GM12891 (cell line): ENCODE measurements around the gene TCEANC2.

ENCODE experiments used
- POLR2A ChIP-seq: IDR thresholded peaks from 2 replicates; pipeline ENCODE4 v1.6.1; 2011; ENCODE audit warnings: low read depth, low read length, control low read depth
- POLR2AphosphoS5 ChIP-seq: IDR thresholded peaks from 2 replicates; pipeline ENCODE4 v1.6.1; 2011; ENCODE audit warnings: low read depth, low read length, control low read depth
- SPI1 ChIP-seq: IDR thresholded peaks from 2 replicates; pipeline ENCODE4 v1.6.1; 2011; ENCODE audit warnings: low read depth, low read length, control low read depth
- TAF1 ChIP-seq: IDR thresholded peaks from 2 replicates; pipeline ENCODE4 v1.6.1; 2011; ENCODE audit warnings: low read depth, low read length, control low read depth

- TF ChIP-seq POLR2A (no peak), POLR2AphosphoS5 (no peak), SPI1 (no peak), TAF1 (no peak)
Measured at GRCh38 chr1:54122992-54123391, 69.6 kb downstream of the TCEANC2 start.
